Ovary (tissue), 3 donors: Measurements from ENCODE around the gene SEC24D.

ENCODE experiments used
- POLR2A ChIP-seq: fragments of 450-650 bp; IDR thresholded peaks from one replicate; pipeline ENCODE4 v1.6.1; 2017; ENCODE audit warnings: antibody characterized with exemption, mild to moderate bottlenecking, moderate library complexity
- TF ChIP-seq, protein P1 (sequence below), 3 donors: fragments of 450-650 bp in 2 of 3; fragments of 200-600 bp in 1 of 3; IDR thresholded peaks; one replicate each; pipeline versions ENCODE4 v1.5.1 to v1.8.0; 2016 to 2022; ENCODE audit warnings: antibody characterized with exemption in 3 of 3, mild to moderate bottlenecking in 1 of 3
- donor health status: DM: no; HTN: no; CAD: no.

DNA sequence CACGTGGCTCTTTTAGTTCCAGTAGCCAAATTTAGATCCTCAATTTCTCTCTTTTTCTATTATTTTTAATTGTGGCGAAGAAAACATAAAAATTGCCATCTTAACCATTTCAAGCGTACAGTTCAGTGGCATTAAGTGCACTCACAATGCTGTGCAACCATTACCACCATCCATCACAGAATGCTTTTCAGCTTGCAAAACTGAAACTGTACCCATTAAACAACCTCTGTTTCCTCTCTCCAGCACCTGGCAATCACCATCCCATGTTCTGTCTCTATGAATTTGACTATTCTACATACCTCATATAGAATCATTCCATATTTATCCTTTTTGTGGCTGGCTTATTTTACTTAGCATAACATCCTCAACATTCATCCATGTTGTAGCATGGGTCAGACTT, 75.8 kb downstream of the SEC24D start:
- TF ChIP-seq, protein P1, sequence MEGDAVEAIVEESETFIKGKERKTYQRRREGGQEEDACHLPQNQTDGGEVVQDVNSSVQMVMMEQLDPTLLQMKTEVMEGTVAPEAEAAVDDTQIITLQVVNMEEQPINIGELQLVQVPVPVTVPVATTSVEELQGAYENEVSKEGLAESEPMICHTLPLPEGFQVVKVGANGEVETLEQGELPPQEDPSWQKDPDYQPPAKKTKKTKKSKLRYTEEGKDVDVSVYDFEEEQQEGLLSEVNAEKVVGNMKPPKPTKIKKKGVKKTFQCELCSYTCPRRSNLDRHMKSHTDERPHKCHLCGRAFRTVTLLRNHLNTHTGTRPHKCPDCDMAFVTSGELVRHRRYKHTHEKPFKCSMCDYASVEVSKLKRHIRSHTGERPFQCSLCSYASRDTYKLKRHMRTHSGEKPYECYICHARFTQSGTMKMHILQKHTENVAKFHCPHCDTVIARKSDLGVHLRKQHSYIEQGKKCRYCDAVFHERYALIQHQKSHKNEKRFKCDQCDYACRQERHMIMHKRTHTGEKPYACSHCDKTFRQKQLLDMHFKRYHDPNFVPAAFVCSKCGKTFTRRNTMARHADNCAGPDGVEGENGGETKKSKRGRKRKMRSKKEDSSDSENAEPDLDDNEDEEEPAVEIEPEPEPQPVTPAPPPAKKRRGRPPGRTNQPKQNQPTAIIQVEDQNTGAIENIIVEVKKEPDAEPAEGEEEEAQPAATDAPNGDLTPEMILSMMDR (IDR thresholded peaks at IDR 0.05) = no peak
- TF ChIP-seq POLR2A = no peak
